ENCODE measurements around the gene MITD1. TPM values are rescaled to one million over a fixed set of nuclear protein-coding genes. Genes with fewer than 3 reads are reported as not detected.
A peak's percentile ranks its signal among the peaks of the same experiment; 100 is the strongest.
"Not testable (repeated sequence)": the region's sequence is repeated elsewhere in the genome, so short reads cannot be mapped to it uniquely, and the experiment has no call there.

Gene MITD1
- polyA plus RNA-seq, 2 donors: 25.0 to 40.0 TPM

DNA sequence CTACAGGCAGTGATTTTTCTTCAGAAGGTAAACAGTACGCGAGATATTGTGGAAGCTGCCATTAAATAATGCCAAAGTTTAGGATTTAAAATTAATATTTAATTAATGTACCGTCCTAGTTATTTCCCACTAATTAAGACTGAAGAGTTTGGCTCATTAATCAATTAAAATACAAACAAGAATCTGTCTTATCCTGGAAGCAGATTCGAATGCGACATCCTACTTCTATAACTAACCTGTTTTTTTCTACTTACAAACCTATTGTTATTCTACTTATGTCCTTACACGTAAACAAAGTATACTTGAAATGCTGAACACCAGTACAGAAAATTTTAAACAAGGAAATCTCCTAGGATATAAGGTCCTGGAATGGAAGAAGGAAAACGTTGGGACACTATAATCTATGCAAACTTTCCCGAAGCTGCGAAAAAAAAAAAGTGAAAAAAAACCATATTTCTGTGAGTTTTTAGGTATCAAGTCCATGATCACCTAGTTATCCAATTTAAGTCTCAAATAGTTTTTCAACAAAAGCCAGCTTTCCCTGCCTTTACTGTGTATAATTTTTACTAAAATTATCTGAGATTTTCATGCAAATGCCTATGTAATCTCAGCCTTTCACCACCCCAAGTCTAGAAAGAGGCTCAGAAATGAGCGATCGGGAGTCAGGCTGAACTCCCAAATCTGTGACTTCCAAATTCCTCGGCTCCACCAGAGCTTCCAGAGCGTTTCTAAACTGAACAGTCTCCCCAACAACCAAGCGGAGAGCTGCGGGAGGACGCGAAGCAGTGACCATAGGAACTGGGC, 40.6 kb downstream of the MITD1 start:
- no peaks in the 10 kb centered on the region for H3K9me3 ChIP-seq (ENCODE audit: control insufficient read depth in 2 of 2, insufficient read depth in 1 of 2, low read depth in 1 of 2, low read length in 1 of 2)
- no peaks in the 10 kb centered on the region for H3K4me1 ChIP-seq (ENCODE audit: control insufficient read depth in 2 of 2, insufficient read depth in 2 of 2, low read length in 1 of 2)
- 13 to 19% methylated on average over 17 of the region's 17 CpGs for WGBS, 2 donors
- H3K27me3 ChIP-seq (ENCODE audit: control insufficient read depth in 1 of 2, insufficient read depth in 2 of 2, low read length in 2 of 2): no peaks in the 10 kb centered on the region
- H3K36me3 ChIP-seq (ENCODE audit: control insufficient read depth in 2 of 2, insufficient read depth in 2 of 2, low read length in 1 of 2): no peaks in the 10 kb centered on the region
- H3K27ac ChIP-seq (ENCODE audit: low read depth in 2 of 2, low read length in 1 of 2): peak overlapping the region; percentile 88 to 92
- H3K4me3 ChIP-seq (ENCODE audit: low read depth in 1 of 2, low read length in 2 of 2): peak overlapping the region; percentile 62 to 96

DNA sequence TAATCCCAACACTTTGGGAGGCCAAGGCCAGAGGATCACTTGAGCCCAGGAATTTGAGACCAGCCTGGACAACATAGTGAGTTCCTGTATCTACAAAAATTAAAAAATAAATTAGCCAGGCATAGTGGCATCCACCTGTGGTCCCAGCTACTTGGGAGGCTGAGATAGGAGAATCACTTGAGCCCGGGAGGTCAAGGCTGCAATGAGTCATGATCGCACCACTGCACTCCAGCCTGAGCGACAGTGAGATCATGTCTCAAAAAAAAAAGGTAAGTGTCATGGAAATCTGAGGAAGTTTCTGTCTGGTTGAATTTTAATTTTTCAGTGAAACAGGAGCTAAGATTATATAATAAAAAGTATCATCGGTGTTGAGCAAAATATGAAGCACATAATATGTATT, 41.9 kb downstream of the MITD1 start:
- Histone ChIP-seq H3K9me3 (ENCODE audit: control insufficient read depth in 2 of 2, insufficient read depth in 1 of 2, low read depth in 1 of 2, low read length in 1 of 2) (peaks cover 0 to 5% of the 10 kb centered on the region in 2 donors), H3K36me3 (ENCODE audit: control insufficient read depth in 2 of 2, insufficient read depth in 2 of 2, low read length in 1 of 2) (no peaks in the 10 kb centered on the region), H3K4me3 (ENCODE audit: low read depth in 1 of 2, low read length in 2 of 2) (no peak overlapping the region), H3K27me3 (ENCODE audit: control insufficient read depth in 1 of 2, insufficient read depth in 2 of 2, low read length in 2 of 2) (no peaks in the 10 kb centered on the region), H3K27ac (ENCODE audit: low read depth in 2 of 2, low read length in 1 of 2) (no peak overlapping the region), H3K4me1 (ENCODE audit: control insufficient read depth in 2 of 2, insufficient read depth in 2 of 2, low read length in 1 of 2) (no peaks in the 10 kb centered on the region)
- 95 to 96% methylated on average over 4 of the region's 4 CpGs for WGBS, 2 donors

DNA sequence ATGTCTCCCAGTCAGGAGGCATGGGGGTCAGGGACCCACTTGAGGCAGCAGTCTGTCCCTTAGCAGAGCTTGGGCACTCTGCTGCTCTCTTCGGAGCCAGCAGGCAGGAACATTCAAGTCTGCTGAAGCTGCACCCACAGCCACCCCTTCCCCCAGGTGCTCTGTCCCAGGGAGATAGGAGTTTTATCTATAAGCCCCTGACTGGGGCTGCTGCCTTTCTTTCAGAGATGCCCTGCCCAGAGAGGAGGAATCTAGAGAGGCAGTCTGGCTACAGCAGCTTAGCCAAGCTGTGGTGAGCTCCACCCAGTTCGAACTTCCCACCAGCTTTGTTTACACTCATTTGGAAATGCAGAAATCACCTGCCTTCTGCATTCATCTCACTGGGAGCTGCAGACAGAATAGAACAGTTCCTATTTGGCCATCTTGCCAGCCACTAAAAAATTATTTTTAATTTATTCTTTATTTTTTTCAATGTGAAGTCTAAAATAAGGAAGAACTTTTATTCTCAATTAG, 45.8 kb downstream of the MITD1 start:
- not testable (repeated sequence) for H3K4me1 ChIP-seq (ENCODE audit: control insufficient read depth in 2 of 2, insufficient read depth in 2 of 2, low read length in 1 of 2); H3K9me3 ChIP-seq (ENCODE audit: control insufficient read depth in 2 of 2, insufficient read depth in 1 of 2, low read depth in 1 of 2, low read length in 1 of 2); H3K27ac ChIP-seq (ENCODE audit: low read depth in 2 of 2, low read length in 1 of 2); H3K27me3 ChIP-seq (ENCODE audit: control insufficient read depth in 1 of 2, insufficient read depth in 2 of 2, low read length in 2 of 2); H3K4me3 ChIP-seq (ENCODE audit: low read depth in 1 of 2, low read length in 2 of 2); H3K36me3 ChIP-seq (ENCODE audit: control insufficient read depth in 2 of 2, insufficient read depth in 2 of 2, low read length in 1 of 2)
- WGBS, 2 donors: 95 to 97% methylated on average over 2 of the region's 2 CpGs

DNA sequence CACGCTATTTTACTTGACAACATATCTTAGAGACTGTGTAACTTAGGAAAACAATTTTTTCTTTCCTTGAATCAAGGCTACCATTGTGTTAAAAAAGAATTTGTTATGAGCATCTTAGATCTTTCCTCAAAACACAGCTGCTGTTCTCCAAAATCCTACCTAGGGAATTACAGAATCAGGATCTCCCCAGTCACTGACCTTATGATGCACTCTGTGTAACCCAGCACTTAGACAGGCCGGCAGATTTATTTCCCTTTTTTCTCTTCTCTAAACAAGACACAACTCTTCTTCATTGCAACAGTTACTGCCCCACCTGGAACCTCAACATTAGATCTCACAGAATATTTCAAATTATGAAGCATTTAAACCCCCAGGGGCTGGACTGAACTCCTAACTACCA, 52.9 kb downstream of the MITD1 start:
- Histone ChIP-seq H3K4me3 (ENCODE audit: low read depth in 1 of 2, low read length in 2 of 2) (no peak overlapping the region), H3K27ac (ENCODE audit: low read depth in 2 of 2, low read length in 1 of 2) (no peak overlapping the region), H3K4me1 (ENCODE audit: control insufficient read depth in 2 of 2, insufficient read depth in 2 of 2, low read length in 1 of 2) (no peaks in the 10 kb centered on the region), H3K9me3 (ENCODE audit: control insufficient read depth in 2 of 2, insufficient read depth in 1 of 2, low read depth in 1 of 2, low read length in 1 of 2) (peaks cover 3 to 6% of the 10 kb centered on the region in 2 donors), H3K27me3 (ENCODE audit: control insufficient read depth in 1 of 2, insufficient read depth in 2 of 2, low read length in 2 of 2) (no peaks in the 10 kb centered on the region), H3K36me3 (ENCODE audit: control insufficient read depth in 2 of 2, insufficient read depth in 2 of 2, low read length in 1 of 2) (peaks cover 7 to 8% of the 10 kb centered on the region in 2 donors)
- 80 to 87% methylated on average over 2 of the region's 2 CpGs for WGBS, 2 donors

Other genes with a start within 250 kb of the MITD1 start
- gene CRACDL, start 244.8 kb downstream of the MITD1 start, polyA plus RNA-seq: 10 to 100 TPM in 1 of 2 donors, 1 to 10 TPM in 1; 9.1 to 15.8 TPM
- gene C2orf15, start 39.4 kb downstream of the MITD1 start, polyA plus RNA-seq: 1 to 10 TPM in 1 of 2 donors, under 1 TPM in 1; 0.63 to 1.1 TPM
- gene TSGA10, start 26.1 kb downstream of the MITD1 start, polyA plus RNA-seq: 1 to 10 TPM; 1.7 to 3.2 TPM
- 1 to 10 TPM; 4.6 to 7.0 TPM for gene LIPT1, start 26.1 kb downstream of the MITD1 start, polyA plus RNA-seq
- 10 to 100 TPM; 20.4 to 21.8 TPM for gene MRPL30, start 126 bp upstream of the MITD1 start, polyA plus RNA-seq
- gene LYG2, start 74.6 kb upstream of the MITD1 start, polyA plus RNA-seq: not detected
- 1 to 10 TPM in 1 of 2 donors, under 1 TPM in 1; 0.34 to 3.1 TPM for gene LYG1, start 120.1 kb upstream of the MITD1 start, polyA plus RNA-seq
- gene TXNDC9, start 155.3 kb upstream of the MITD1 start, polyA plus RNA-seq: 10 to 100 TPM; 14.0 to 26.2 TPM
- 10 to 100 TPM; 25.9 to 27.2 TPM for gene EIF5B, start 156.3 kb upstream of the MITD1 start, polyA plus RNA-seq